ENCODE data around the gene CCN5. TPM values are rescaled to one million over a fixed set of nuclear protein-coding genes. Genes with fewer than 3 reads are reported as not detected.

Gene CCN5
- total and polyA plus RNA-seq, 2 of the 13 experiments (the other 11 are each of a cell fraction or from before 2014, with no cell fraction given) = 0.12 TPM; not detected in 1

GRCh38 chr20:44736170-44737021, 21.2 kb downstream of the CCN5 start (continued):
- TF ChIP-seq ZNF407 (CRISPR knock-in tag; IDR thresholded peaks at IDR 0.05; ENCODE audit: not compliant biosample characterization) (peak; percentile 13), CSRNP2 (CRISPR knock-in tag; conservative IDR thresholded peaks at IDR 0.05; ENCODE audit: low read depth) (no peak), ZBTB7B (CRISPR knock-in tag; IDR thresholded peaks at IDR 0.05) (0 out of 2 replicates have a peak, but pooled peaks have one; percentile 19), FOXA3 (CRISPR knock-in tag; IDR thresholded peaks at IDR 0.05) (peak; percentile 36; the same call in 1 of the 2 replicates), ZNF691 (CRISPR knock-in tag; IDR thresholded peaks at IDR 0.05; ENCODE audit: borderline replicate concordance, low read depth) (no peak), ZSCAN30 (CRISPR knock-in tag; IDR thresholded peaks at IDR 0.05) (no peak), ZNF674 (CRISPR knock-in tag; IDR thresholded peaks at IDR 0.05; ENCODE audit: low read depth) (no peak), ZNF30 (CRISPR knock-in tag; IDR thresholded peaks at IDR 0.05) (no peak), TARDBP (CRISPR knock-in tag; IDR thresholded peaks at IDR 0.05) (peak; percentile 45; the same call in 1 of the 2 replicates), ATRX (CRISPR knock-in tag; IDR thresholded peaks at IDR 0.05; ENCODE audit: borderline replicate concordance) (no peak), ZFP90 (CRISPR knock-in tag; IDR thresholded peaks at IDR 0.05; ENCODE audit: borderline replicate concordance) (no peak), HNF4G (IDR thresholded peaks at IDR 0.05; ENCODE audit: borderline replicate concordance, low read depth, low read length) (peak; percentile 85), HNF4G (CRISPR knock-in tag; IDR thresholded peaks at IDR 0.05; ENCODE audit: borderline replicate concordance, low read depth) (peak; percentile 61; the same call in 1 of the 2 replicates), CENPBD1 (CRISPR knock-in tag; IDR thresholded peaks at IDR 0.05; ENCODE audit: borderline replicate concordance, low read depth) (no peak), SSRP1 (CRISPR knock-in tag; IDR thresholded peaks at IDR 0.05) (no peak), ZNF292 (CRISPR knock-in tag; IDR thresholded peaks at IDR 0.05; ENCODE audit: borderline replicate concordance, low read depth) (peak; percentile 23; the same call in 1 of the 2 replicates), EED (CRISPR knock-in tag; IDR thresholded peaks at IDR 0.05) (no peak)
